Measurements from ENCODE around the gene VAMP5. TPM values are rescaled to one million over a fixed set of nuclear protein-coding genes. Genes with fewer than 3 reads are reported as not detected.

Gene VAMP5
- total RNA-seq, 1 donor from 2014 or later = not detected

DNA sequence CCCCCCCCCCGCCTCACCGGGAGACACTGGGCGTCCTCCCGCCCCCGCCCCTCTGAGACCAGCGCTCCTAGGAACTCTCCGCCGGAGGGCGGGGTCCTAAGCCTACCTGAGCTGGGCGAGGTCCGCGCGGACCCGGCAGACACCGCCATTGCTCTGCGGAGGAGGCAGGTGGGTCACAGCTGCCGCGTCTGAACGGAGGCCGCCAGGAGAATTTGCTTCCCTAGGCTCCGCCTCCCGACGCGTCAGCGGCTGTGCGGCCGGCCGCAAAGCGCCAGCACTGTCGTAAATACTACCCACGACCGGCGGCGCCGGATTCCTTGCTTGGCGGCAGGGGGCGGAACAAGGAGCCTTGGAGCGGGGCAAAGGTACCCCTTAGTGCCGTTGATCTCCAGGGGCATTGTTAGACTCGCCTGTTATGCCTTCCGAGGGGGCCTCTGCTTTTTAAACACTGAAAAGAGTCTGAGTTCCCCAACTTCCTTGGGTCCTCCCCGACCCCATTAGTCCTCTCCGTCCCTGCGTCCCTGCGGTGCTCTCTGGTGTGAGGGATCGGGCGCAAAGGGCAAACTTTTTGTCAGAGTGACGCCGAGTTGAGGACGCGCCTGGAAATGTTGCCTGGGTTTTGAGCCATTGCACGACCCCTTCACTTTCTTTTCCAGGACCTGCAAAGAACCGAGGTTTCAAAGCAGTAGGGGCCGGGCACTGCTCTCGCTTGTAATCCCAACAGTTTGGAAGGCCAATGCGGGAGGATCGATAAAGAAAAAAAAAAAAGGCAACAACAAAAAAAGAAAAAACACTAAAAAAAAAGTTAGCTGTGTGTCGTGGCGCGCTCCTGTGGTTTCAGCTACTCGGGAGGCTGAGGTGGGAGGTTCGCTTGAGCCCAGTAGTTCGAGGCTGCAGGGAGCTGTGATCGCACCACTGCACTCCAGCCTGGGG, 22.7 kb upstream of the VAMP5 start, which contains the start of gene GGCX:
Gene GGCX, minus strand, starts transcription at position 214 of the 933 bp plus-strand sequence. Its CDS starts 65 bp downstream, at position 149.
- Histone ChIP-seq H3K4me3 (peak within 1 kb of the TSS; percentile 86), H3K79me2 (ENCODE audit: low read depth) (peaks cover 36% of the 10 kb centered on the region), H3K27ac (peak within 1 kb of the TSS; percentile 73), H2AFZ (replicated peaks) (peak within 1 kb of the TSS; percentile 93), H3K4me2 (peak within 1 kb of the TSS; percentile 83), H3F3A (ENCODE audit: low read depth) (no peaks in the 10 kb centered on the region), H3K9me3 (ENCODE audit: low read depth) (no peaks in the 10 kb centered on the region), H3K9ac (peak within 1 kb of the TSS; percentile 75), H3K27me3 (peaks cover 21% of the 10 kb centered on the region), H3K4me1 (no peaks in the 10 kb centered on the region), H4K20me1 (ENCODE audit: low read depth) (peaks cover 6% of the 10 kb centered on the region), H3K36me3 (no peaks in the 10 kb centered on the region)
- Mint-ChIP-seq H3K36me3 (peaks cover 3% of the 10 kb centered on the region), H3K27ac (peak within 1 kb of the TSS; percentile 99), H3K4me3 (peak within 1 kb of the TSS; percentile 99), H3K27me3 (ENCODE audit: insufficient read depth, low read depth) (peaks cover 12% of the 10 kb centered on the region), H3K9me3 (no peaks in the 10 kb centered on the region), H3K4me1 (peaks cover 24% of the 10 kb centered on the region)
- peak; percentile 99 for DNase-seq (ENCODE audit: low spot score)
- TF ChIP-seq EZH2 (IDR thresholded peaks at IDR 0.05) (no peak), EZH2phosphoT487 (IDR thresholded peaks at IDR 0.05) (no peak)
- TF ChIP-seq, protein P1, sequence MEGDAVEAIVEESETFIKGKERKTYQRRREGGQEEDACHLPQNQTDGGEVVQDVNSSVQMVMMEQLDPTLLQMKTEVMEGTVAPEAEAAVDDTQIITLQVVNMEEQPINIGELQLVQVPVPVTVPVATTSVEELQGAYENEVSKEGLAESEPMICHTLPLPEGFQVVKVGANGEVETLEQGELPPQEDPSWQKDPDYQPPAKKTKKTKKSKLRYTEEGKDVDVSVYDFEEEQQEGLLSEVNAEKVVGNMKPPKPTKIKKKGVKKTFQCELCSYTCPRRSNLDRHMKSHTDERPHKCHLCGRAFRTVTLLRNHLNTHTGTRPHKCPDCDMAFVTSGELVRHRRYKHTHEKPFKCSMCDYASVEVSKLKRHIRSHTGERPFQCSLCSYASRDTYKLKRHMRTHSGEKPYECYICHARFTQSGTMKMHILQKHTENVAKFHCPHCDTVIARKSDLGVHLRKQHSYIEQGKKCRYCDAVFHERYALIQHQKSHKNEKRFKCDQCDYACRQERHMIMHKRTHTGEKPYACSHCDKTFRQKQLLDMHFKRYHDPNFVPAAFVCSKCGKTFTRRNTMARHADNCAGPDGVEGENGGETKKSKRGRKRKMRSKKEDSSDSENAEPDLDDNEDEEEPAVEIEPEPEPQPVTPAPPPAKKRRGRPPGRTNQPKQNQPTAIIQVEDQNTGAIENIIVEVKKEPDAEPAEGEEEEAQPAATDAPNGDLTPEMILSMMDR (IDR thresholded peaks at IDR 0.05) = no peak

DNA sequence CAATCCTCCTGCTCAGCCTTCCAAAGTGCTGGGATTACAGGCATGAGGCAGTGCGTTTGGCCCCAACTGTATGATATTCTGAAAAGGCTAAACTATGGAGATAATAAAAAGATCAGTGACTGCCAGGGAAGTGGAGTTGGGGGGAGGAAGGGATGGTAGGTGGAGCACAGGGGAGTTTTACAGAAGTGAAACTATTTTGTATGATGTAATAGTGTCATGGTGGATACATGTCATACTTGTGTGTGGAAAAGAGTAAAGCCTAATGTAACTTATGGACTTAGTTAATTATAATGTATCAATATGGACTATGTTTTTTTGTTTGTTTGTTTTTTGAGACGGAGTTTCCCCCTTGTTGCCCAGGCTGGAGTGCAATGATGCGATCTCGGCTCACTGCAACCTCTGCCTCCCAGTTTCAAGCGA, 20.1 kb upstream of the VAMP5 start:
- H3K4me3 ChIP-seq = no peak overlapping the region
- H3K79me2 ChIP-seq (ENCODE audit: low read depth) = peaks cover 19% of the 10 kb centered on the region
- H3K36me3 ChIP-seq = no peaks in the 10 kb centered on the region
- H3F3A ChIP-seq (ENCODE audit: low read depth) = no peaks in the 10 kb centered on the region
- H2AFZ ChIP-seq (replicated peaks) = no peak overlapping the region
- H3K36me3 Mint-ChIP-seq = no peaks in the 10 kb centered on the region
- no peak for TF ChIP-seq EZH2 (IDR thresholded peaks at IDR 0.05)
- no peak for TF ChIP-seq EZH2phosphoT487 (IDR thresholded peaks at IDR 0.05)
- TF ChIP-seq, protein P1 (IDR thresholded peaks at IDR 0.05) = no peak
- no peak overlapping the region for H3K4me2 ChIP-seq
- peaks cover 47% of the 10 kb centered on the region for H3K27me3 ChIP-seq
- peaks cover 17% of the 10 kb centered on the region for H3K27me3 Mint-ChIP-seq (ENCODE audit: insufficient read depth, low read depth)
- H3K27ac ChIP-seq = no peak overlapping the region
- peak overlapping the region; percentile 18 for H3K27ac Mint-ChIP-seq
- no peaks in the 10 kb centered on the region for H3K4me1 ChIP-seq
- H4K20me1 ChIP-seq (ENCODE audit: low read depth) = no peaks in the 10 kb centered on the region
- H3K9ac ChIP-seq = no peak overlapping the region
- peak overlapping the region; percentile 16 for H3K4me3 Mint-ChIP-seq
- no peaks in the 10 kb centered on the region for H3K9me3 Mint-ChIP-seq
- no peak for DNase-seq (ENCODE audit: low spot score)
- no peaks in the 10 kb centered on the region for H3K9me3 ChIP-seq (ENCODE audit: low read depth)
- peaks cover 20% of the 10 kb centered on the region for H3K4me1 Mint-ChIP-seq

DNA sequence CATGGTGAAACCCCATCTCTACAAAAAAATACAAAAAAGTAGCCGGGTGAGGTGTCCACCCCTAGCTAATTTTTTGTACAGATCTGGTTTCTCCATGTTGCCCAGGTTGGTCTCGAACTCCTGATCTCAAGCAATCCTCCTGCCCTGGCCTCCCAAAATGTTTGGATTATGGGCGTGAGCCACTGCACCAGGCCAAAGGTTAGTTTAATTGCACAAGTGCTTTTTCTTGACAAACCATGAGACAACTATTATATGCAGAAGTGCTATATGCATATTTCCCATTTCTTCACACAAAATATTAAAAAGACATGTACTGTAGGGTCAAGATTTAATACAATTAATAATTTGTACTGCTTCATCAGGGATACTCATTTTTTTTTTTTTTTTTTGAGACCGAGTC, 18.0 kb upstream of the VAMP5 start:
- peaks cover 68% of the 10 kb centered on the region for H3K27me3 ChIP-seq
- no peak for DNase-seq (ENCODE audit: low spot score)
- Mint-ChIP-seq H3K27ac (no peak overlapping the region), H3K27me3 (ENCODE audit: insufficient read depth, low read depth) (peaks cover 21% of the 10 kb centered on the region), H3K4me3 (no peak overlapping the region), H3K4me1 (peaks cover 4% of the 10 kb centered on the region), H3K9me3 (no peaks in the 10 kb centered on the region), H3K36me3 (no peaks in the 10 kb centered on the region)
- no peaks in the 10 kb centered on the region for H3K9me3 ChIP-seq (ENCODE audit: low read depth)
- H3K4me2 ChIP-seq = no peak overlapping the region
- no peaks in the 10 kb centered on the region for H4K20me1 ChIP-seq (ENCODE audit: low read depth)
- no peaks in the 10 kb centered on the region for H3K36me3 ChIP-seq
- no peaks in the 10 kb centered on the region for H3F3A ChIP-seq (ENCODE audit: low read depth)
- H3K4me1 ChIP-seq = no peaks in the 10 kb centered on the region
- no peak overlapping the region for H2AFZ ChIP-seq (replicated peaks)
- H3K27ac ChIP-seq = no peak overlapping the region
- H3K79me2 ChIP-seq (ENCODE audit: low read depth) = no peaks in the 10 kb centered on the region
- H3K4me3 ChIP-seq = no peak overlapping the region
- H3K9ac ChIP-seq = no peak overlapping the region
- TF ChIP-seq EZH2phosphoT487 (IDR thresholded peaks at IDR 0.05) (no peak), EZH2 (IDR thresholded peaks at IDR 0.05) (no peak)
- TF ChIP-seq, protein P1 (IDR thresholded peaks at IDR 0.05) = no peak
